Stimulated activated CD8-positive, alpha-beta memory T cell treated with anti-CD3 and anti-CD28 coated beads, Interleukin-12 subunit alpha, Interleukin-12 subunit beta, amount 100 ng/mL, for 4 hours (primary cell): ENCODE results near the gene YIPF1.
"Not testable (repeated sequence)": the region's sequence is repeated elsewhere in the genome, so short reads cannot be mapped to it uniquely, and the experiment has no call there.

Source experiments
- DNase-seq: peaks from one replicate; pipeline ENCODE4 v3.0.0-alpha.2; 2020; ENCODE audit warnings: low read depth

Gene YIPF1

DNA sequence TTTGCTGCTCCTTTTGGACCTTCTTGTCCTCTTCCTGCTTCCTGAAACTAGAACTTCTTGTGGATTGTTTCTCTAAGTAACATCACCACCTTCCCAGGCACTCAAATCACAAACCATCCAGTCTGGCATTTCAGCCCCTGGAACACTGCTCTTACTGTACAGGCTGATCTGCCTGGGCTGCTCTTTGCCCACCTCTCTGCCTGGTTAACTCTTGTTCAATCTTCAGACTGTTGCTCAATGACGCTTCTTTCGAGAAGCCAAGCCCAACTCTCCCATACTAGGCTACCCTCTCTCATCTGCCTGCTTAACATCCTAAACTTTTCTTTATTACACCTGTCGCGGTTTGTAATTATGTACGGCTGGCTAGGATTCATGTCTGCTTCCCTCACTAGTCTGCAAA is 5.0 kb upstream of the YIPF1 start:
- DNase-seq: no peak

DNA sequence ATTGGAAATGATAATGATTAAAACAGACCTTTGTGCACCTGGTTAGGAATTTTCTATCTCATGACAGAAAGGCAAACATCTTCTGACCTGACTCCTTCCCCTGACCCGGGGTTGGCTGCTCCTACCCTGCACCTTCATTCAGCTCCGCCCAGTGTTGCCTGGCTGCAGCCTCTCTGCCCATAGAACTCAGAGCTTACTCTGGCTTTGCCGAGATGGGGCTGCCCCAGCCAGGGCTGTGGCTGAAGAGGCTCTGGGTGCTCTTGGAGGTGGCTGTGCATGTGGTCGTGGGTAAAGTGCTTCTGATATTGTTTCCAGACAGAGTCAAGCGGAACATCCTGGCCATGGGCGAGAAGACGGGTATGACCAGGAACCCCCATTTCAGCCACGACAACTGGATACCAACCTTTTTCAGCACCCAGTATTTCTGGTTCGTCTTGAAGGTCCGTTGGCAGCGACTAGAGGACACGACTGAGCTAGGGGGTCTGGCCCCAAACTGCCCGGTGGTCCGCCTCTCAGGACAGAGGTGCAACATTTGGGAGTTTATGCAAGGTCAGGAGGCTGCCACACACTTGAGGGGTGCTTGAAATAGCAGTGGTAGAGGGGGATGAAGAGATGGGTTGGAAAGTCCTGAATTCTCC is 4.5 kb upstream of the YIPF1 start, which contains the start of gene DIO1:
Gene DIO1, plus strand, starts transcription at position 189 of the 638 bp plus-strand sequence. Its CDS starts 24 bp downstream, at position 213.
- DNase-seq: no peak

DNA sequence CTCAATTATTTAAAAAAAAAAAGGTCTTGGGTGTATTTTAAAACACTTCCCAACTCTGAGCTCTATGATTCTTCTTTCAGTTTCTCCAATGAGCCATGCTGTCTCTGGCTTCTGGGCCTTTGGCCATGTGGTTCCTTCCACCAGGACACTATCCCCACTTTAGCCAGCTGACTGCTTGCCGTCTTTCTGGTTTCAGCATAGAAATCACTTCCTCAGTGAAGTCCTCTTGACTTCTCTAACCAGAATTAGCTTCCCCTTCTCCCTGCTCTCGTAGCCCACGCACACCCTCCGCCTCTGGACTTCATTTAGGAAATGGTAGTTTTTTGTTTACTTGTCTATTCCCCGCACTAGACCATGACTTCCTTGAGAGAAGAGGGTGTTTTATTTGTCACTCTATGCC is 3.3 kb upstream of the YIPF1 start:
- no peak for DNase-seq

DNA sequence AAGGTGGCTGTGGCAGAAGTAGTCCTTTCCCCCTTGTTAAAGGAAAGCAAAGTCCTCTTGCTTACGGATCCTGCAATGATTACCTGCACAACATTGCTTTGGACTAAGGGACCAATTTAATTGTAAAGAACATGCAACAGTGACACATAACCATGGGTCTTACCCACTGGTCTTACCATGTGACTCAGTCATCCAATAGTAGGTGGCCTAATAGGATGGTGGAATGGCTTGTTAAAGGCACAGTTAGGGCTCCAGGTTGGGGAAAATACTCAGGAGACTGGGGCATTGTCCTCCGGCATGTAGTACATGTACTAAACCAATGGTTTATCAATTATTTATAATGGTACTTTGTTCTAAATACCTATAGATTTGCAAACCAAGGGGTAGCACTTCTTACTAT is 2.1 kb upstream of the YIPF1 start:
- DNase-seq: no peak

DNA sequence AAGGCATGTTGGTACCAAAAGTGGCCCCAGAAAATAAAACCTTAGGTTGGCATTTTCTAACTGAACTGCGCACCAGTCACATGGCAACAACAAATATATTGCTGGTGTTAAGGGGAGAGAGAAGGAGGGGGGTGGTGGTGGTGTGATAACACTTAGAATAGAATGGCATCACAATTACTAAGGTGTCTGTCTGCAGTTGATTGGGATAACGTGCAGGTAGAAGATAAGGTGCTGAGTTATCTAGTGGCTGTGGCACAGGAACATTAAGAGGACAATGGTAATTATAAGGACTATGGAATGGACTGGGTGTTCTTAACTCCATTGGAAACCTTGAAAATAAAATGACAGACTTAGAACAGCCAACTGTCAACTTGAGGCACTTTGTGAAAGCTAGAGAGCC is 1.4 kb upstream of the YIPF1 start:
- no peak for DNase-seq

DNA sequence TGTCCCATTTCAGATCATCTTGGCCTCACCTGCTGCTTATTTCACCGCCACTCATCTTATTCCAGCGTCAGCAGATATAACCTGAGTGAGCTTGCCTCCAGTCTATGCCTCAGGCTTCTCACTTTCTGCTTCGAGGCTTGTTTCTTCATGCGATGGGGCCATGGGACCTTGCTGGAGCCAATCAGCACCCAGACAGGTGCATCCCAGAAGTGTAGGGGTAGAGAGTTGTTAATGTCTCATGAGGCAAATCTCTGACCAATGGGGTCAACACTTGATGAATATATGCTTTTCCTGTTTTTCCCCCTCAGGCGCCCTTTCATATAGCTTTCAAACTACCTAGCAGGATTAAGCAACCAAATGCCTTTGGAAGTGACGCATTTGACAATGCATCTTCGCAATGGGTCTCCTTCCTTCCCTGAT is 935 bp upstream of the YIPF1 start:
- no peak for DNase-seq

DNA sequence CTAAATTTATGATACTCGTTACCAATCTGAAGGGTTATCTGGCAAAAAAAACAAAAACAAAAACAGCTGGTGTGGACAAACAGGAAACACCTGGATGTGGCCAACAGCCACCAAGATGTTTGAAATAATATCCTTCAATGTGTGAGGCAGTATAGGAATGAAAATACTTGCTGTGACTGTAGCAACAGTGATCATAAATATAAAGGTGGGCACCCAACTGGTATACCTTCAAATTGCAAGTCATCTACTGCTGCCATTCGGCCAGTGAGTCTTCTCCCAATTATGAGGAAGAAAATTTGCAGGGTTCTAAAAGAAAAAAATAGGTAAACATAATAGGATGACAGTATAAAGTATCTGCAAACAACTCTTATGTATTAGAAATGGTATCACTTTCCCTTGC is 916 bp downstream of the YIPF1 start:
- no peak for DNase-seq

DNA sequence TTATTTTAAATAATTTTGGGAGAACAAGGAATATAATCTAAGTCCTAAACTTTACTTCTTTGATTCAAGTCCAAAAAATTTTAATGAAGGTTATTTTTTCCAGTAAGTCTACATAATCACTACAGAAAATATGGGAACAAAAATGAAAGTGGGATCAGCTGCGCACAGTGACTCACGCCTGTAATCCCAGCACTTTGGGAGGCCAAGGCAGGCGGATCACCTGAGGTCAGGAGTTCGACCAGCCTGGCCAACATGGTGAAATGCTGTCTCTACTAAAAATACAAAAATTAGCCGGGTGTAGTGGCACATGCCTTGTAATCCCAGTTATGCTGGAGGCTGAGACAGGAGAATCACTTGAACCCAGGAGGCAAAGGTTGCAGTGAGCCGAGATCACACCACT is 6.0 kb downstream of the YIPF1 start:
- DNase-seq: not testable (repeated sequence)

DNA sequence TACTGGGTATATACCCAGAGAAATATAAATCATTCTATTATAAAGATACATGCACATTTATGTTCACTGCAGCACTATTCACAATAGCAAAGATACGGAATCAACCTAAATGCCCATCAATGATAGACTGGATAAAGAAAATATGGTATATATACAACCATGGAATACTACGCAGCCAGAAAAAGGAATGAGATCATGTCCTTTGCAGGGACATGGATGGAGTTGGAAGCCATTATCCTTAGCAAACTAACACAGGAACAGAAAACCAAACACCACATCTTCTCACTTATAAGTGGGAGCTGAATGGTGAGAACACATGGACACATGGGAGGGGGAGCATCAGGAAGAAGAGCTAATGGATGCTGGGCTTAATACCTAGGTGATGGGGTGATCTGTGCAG is 7.7 kb downstream of the YIPF1 start:
- DNase-seq: not testable (repeated sequence)

DNA sequence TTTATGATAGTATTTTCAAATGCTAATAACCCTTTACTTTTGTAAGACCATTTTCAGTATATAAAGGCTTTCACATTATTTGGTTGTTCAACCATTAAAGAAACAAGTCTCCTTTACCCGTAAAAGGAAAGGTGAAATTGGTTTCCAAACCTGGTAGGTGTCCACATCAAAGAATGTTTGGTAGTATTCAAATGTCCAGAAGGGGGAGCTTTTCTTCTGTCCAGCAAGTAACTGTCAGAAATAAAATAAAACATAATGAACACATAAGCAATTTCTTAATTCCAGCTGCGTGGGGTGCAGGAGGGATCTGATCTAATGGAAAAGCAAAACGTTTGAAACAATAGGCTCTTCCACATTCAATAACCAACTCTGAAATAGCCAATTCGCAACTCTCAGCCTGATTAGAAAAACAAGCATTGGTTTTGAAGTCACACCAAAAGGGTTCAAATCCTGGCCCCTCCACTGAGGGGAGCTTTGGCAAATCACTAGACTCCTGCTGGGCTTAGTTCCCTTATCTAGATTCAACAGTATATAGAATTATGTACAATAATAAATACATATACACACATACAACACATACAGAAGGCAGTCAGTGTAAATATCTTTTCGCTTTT is 11.0 kb downstream of the YIPF1 start:
- no peak for DNase-seq

DNA sequence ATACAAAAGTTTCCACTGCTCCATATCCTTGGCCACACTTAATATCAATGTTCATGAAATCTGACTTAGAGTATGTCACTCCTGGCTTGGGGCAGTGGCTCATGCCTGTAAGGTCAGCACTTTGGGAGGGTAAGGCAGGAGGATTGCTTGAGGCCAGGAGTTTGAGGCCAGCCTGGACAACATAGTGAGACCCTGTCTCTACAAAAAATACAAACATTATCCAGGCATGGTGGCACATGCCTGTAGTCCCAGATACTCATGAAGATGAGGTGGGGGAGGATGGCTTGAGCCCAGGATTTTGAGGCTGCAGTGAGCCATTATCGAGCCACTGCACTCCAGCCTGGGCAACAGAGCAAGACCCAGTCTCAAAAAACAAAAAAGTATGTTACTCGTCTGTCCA is 14.4 kb downstream of the YIPF1 start:
- DNase-seq: not testable (repeated sequence)

DNA sequence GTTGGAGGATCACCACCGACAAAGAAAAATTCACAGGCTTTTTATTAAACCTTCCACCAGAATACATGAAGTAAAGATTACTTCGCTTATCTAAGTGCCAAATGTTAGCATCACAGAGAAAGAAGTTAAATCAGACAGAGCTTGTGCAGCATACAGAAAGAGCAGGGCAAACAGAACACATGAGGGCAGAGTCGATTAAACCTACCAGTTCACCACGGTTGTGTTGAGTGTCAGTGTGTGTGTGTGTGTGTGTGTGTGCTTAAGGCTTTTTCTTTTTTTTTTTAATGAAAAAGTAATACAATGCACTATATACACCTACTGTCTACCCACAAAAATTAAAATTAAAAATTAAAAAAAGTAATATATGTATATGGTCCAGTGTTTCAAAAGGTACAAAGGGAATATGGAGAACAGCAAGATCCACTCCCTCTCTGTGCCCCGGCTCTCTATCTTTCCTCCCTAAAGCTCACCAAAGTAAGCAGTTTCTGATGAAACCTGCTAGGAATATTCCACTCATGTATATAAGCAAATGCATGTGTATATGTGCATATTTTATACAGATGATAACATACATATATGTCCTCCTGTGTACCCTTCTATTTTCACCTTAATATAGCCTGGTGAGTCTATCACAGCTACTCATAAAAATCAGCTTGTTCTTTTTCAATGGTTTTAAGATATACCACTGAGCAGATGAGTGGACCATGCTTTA is 17.7 kb downstream of the YIPF1 start:
- no peak for DNase-seq

DNA sequence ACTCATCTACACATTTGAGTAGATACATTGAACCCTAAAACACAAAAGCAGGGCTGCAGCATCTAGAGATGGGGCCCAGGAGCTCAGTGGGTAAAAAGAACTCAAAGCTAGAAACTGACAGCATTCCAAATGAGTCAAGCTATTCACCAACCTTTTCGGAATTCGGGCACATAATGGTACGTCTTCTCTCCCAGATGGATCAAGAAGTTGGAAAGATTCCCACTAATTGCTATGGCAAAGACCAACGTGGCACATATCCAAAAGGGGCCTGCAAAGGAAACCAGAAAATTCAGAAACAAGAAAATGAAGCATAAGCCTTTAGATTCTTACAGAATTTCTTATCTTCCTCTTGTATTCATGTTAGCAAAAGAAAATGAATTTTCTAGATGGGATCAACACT is 18.4 kb downstream of the YIPF1 start:
- DNase-seq: no peak

DNA sequence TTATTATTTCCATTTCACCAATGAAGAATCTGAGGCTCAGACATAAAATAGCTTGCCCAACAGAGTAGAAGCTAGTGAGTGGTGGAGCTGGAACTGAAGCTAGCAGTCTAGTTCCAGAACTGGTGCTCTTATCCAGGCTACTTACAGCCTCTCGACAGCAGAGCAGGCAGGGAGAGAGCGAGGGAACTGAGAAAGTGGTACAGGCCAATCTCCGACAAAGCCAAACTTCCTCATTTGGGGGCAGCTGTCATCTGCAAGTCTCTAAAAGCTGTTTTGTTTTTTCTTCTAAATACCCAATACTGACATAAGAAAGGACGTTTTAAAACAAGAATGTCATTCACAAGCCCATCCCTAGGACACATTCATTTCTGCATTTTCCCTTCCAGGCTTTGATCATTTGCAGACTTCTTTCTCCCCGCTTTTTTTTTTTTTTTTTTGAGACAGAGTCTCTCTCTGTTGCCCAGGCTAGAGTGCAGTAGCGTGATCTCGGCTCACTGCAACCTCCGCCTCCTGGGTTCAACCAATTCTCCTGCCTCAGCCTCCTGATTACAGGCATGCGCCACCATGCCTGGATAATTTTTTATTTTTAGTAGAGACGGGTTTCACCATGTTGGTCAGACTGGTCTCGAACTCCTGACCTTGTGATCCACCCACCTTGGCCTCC is 20.0 kb downstream of the YIPF1 start:
- no peak for DNase-seq

DNA sequence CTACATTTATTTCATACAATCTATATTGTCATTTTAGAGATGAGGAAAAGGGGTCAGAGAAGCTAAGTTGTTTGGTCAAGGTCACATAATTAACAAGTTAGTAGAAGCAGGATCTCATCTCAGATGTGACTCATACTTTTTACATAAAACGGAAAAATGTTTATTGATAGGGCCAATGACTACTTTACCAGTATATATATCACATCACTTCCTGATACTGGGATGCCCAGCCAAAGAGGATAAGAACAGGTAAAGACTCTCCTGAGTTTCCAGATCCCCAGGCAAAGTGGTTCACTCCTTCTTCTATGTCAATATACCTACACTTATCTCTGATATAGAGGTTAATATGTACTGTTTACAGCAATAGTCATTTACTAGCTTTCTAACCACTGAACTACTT is 21.0 kb downstream of the YIPF1 start:
- no peak for DNase-seq

DNA sequence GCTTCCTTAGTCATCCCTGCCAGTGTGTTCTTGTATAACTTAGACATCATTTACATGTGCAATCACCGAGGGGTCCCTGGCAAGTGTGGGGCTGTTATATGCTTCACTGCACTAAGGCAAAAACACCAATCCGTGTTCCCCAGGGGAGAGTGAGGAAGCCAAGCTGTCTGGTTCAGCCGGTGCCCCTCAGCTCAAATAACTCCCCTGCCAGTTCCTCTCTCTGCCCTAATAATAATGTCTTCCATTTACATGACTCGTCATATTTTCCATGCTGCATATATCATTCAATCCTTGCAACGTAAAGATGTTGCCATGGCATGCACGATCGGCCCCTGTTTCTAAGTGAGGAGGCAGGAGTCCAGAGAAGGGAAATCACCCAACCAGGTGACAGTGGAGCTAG is 27.1 kb downstream of the YIPF1 start:
- DNase-seq: no peak

DNA sequence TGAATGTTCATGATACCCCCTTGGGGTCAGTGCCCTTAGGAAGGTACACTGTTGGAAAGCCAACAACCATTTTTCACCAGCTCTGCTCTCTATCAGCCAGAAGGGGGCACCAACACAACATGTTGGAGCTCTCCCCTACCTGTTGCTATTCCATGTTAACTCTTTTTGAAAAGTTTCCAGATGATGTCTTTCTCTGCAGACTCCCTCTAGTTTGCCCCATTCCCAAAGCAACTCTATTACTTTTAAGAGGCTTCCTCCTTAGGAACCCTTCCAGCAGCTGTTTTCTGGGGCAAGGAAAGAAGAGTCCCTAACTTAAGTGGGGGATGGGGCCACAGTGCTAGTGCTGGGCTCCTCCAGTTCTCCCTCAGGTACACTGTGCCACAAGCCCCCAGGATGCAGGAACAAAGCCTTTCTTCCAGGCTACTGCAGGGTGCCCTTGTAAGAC is 28.6 kb downstream of the YIPF1 start:
- no peak for DNase-seq

DNA sequence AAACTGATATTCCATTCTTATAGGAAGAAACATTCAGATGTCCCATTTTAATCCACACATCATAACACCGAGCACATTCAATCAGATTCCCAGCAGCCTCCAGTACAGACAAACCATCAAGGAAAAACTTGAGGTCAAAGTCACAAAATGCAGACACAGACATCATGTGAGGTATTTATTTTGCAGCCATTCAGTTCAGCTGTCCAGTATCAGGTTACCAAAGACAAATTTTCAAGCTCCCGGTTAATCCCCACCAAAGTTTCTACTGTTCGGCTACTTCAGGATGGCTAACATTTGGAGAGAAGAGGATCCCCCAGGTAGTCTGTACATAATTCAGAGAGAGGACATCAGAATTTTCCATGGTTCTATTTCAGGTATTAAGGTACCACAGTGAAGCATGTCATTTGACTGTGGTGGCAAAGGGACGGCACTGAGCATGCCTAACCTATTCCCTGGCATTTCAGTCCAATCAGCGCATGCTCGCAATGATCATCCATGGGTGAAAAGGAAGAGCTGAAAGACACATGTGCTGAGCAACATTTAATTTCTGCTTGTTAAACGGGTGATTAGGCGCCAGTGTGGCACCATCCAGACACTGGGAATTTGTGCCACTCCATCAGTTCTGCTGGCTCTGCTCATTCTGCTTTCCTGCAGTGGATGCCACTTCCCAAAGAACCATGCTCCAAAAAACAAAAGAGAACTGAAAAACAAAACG is 37.9 kb downstream of the YIPF1 start:
- no peak for DNase-seq

DNA sequence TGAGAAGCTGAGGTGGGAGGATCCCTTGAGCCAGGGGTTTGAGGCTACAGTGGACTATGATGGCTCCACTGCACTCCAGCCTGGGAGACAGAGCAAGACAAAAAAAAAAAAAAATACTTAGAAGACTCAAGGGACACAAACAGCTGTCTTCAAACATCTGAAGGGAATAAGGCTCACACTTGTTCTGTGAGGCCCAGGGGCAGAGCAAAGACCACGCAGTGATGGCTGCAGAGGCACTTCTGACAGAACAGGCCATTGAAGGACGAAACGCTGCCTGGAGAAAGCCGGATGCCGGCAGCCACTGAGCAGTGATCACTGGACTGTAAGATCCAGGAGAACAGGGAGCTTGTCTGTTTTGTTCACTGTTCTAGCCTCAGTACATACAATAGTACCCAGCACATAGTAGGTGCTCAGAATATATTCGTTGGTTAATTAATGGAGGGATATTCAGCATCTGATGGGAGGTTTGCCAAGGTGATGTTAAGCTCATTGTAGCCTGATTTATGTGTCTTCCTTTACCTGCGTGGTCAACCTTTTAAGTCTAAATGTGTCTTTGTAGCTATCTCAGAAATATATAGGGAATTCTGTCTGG is 39.4 kb downstream of the YIPF1 start:
- no peak for DNase-seq

DNA sequence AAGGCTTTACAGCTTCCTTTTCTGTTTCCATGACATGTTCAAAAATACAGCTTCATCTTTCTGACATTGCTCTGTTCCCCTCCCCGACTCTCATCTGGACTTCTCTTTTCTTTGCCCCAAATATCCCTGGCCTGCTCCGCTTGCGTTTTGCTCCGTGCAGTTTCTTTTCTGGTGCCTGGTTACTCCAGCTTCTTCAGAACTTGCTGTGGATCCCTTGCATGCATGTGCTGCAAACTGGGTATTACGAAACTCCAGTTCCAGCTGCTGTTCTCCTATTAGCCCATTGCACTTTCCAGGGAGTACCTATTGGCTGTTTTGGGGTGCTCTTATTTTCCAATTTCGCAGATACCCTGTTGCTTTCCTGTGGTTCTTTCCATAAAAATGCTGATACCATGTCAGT is 41.6 kb downstream of the YIPF1 start:
- DNase-seq: no peak

DNA sequence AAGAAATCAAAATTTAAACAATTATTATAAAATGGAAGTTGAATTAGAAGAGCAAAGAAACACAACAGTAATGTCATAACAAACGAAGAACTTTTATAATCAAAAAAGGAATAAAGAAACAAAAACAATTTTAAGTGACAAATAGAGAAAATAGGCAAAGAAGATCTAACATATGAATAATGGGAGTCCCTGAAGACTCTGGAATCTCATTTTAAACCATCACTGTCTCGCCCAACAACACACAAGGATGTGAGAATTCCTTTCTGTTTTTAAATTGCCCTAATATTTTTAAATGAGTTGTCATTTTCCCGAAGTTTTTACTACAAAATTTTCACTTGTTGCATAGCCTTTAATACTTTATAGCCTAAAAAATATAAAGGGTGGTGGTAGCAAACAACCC is 47.2 kb downstream of the YIPF1 start:
- no peak for DNase-seq

DNA sequence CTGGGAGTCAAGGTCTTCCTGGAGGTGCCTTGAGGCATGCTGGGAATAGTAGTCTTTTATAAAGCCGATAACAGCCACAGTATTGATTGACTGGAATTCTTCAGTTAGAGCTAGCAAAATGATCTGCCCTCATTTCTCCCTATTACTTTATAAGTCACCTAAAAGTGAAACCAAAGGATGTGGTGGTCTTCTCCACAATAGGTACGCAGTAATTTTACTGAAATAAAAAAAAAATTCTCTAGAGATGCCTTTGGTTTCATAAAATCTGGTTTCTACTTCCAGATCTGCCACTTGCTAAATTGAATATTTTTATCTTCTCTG is 51.0 kb downstream of the YIPF1 start:
- DNase-seq: no peak
